ENCODE measurements around the gene CDK2.
"Not testable (repeated sequence)": the region's sequence is repeated elsewhere in the genome, so short reads cannot be mapped to it uniquely, and the experiment has no call there.

Gene CDK2

GRCh38 chr12:55966408-55967281 is at the start of gene CDK2:
Gene CDK2, plus strand, starts transcription at chr12:55966830. Its CDS starts 179 bp downstream, at chr12:55967009.
- DNase-seq (ENCODE audit: low spot score), result peak; percentile 92

GRCh38 chr12:55919032-55919431 is 47.6 kb upstream of the CDK2 start:
- DNase-seq (ENCODE audit: low spot score), result not testable (repeated sequence)

- DNase-seq (ENCODE audit: low spot score), result no peak
Measured at GRCh38 chr12:55922126-55922525, 44.5 kb upstream of the CDK2 start.

GRCh38 chr12:55923648-55924047 is 43.0 kb upstream of the CDK2 start:
- DNase-seq (ENCODE audit: low spot score), result not testable (repeated sequence)

GRCh38 chr12:55925371-55925770 is 41.3 kb upstream of the CDK2 start:
- DNase-seq (ENCODE audit: low spot score), result no peak

GRCh38 chr12:55925870-55926737 is 40.5 kb upstream of the CDK2 start:
- no peak for DNase-seq (ENCODE audit: low spot score)

GRCh38 chr12:55926738-55927587 is 39.7 kb upstream of the CDK2 start:
- peak; percentile 95 for DNase-seq (ENCODE audit: low spot score)

- DNase-seq (ENCODE audit: low spot score), result peak; percentile 65
Measured at GRCh38 chr12:55927588-55928502, 38.8 kb upstream of the CDK2 start, which contains the start of gene PYM1. Gene PYM1, minus strand, starts transcription at chr12:55927894. Its CDS starts 133 bp downstream, at chr12:55927761.

- DNase-seq (ENCODE audit: low spot score), result no peak
Measured at GRCh38 chr12:55929306-55929791, 37.3 kb upstream of the CDK2 start.

- peak; percentile 78 for DNase-seq (ENCODE audit: low spot score)
Measured at GRCh38 chr12:55930771-55931316, 35.8 kb upstream of the CDK2 start, which contains the start of gene DGKA. Gene DGKA, plus strand, starts transcription at chr12:55931162. Its CDS starts 5,342 bp downstream, at chr12:55936504.

- peak; percentile 36 for DNase-seq (ENCODE audit: low spot score)
Measured at GRCh38 chr12:55931317-55931779, 35.3 kb upstream of the CDK2 start.

GRCh38 chr12:55931780-55932550 is 34.7 kb upstream of the CDK2 start:
- DNase-seq (ENCODE audit: low spot score), result peak; percentile 65

- DNase-seq (ENCODE audit: low spot score), result no peak
Measured at GRCh38 chr12:55932551-55932910, 34.1 kb upstream of the CDK2 start.

GRCh38 chr12:55933169-55933798 is 33.3 kb upstream of the CDK2 start:
- DNase-seq (ENCODE audit: low spot score), result no peak

GRCh38 chr12:55933799-55934742 is 32.6 kb upstream of the CDK2 start:
- DNase-seq (ENCODE audit: low spot score), result peak; percentile 52

GRCh38 chr12:55934773-55935172 is 31.9 kb upstream of the CDK2 start:
- no peak for DNase-seq (ENCODE audit: low spot score)

- DNase-seq (ENCODE audit: low spot score), result peak; percentile 31
Measured at GRCh38 chr12:55935738-55936151, 30.9 kb upstream of the CDK2 start.

GRCh38 chr12:55937981-55938380 is 28.6 kb upstream of the CDK2 start:
- no peak for DNase-seq (ENCODE audit: low spot score)

Measured in hepatic stellate cell (primary cell).